Measurements from ENCODE around the gene CFAP251. TPM values are rescaled to one million over a fixed set of nuclear protein-coding genes. Genes with fewer than 3 reads are reported as not detected.

The CFAP251 gene
- total RNA-seq, 1 donor from 2014 or later: 2.6 TPM

DNA sequence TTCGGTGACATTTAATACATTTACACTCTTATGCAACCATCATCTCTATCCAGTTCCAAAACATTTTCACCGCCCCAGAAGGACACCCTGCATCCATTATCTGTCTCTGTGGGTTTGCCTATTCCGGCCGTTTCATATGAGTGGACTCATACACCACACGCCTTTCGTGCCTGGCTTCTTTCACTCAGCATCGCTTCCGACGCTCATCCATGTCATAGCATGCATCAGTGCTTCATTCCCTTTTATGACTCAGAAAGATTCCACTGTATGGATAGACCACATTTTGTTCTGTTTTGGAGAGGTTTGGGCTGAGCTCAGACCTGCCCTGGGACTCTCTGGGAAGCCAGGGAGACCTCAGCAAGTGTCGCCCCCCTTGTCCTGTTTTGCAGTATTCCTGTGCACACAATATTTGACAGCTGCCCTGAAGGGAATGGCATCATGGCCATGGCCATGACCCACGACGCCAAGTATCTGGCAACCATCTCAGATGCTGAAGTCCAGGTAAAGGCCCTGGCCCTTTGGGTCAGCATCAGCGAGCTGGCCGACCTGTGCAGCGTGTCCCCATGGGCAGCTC lies 23.8 kb downstream of the CFAP251 start:
- no peak for DNase-seq (ENCODE audit: low read depth in 2 of 2)

DNA sequence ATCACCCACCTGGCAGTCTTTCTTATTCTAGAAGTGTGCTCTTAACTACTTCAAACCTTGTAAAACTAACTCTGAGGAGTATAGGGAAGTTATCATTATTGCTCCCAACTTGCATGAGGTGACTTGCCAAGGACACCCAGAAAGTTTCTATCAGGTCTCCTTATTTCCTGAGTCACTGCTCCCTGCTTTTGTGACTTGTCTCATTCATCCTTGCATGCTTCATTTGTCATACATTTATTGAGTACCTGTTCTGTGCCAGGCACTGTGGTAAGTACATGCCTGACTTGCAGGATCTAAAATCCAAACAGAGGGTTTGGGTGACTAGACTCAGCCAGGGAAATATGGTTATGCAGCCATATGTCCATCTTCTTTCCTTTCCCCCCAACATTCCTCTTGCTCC lies 25.5 kb downstream of the CFAP251 start:
- DNase-seq (ENCODE audit: low read depth in 2 of 2): no peak

DNA sequence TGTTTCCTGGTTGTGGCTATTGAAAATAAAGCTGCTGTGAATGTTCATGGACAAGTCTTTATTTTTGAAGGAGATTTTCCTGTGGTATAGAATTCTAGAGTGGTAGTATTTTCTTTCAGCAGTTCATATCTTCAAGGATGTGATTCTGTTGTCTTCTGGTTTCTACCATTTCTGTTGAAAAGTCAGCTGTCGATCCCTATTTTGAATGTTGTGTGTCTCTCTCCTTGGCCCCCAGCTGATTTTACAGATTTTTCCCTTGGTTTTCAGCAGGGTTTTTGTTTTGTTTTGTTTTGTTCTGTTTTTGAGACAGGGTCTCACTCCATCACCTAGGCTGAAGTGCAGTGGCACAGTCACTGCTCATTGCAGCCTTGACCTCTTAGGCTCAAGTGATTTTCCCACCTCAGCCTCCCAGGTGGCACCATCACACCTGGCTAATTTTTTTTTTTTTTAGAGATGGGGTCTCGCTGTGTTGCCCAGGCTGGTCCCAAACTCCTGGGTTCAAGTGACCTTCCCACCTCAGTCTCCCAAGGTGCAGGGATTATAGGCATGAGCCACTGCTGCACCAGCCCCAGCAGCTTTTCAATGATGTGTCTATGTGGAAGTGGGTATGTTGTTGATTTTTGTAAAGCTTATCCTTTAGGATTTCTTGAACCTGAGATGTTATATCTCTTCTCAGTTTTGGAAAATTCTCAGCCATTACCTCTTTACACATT lies 28.1 kb downstream of the CFAP251 start:
- no peak for DNase-seq (ENCODE audit: low read depth in 2 of 2)

DNA sequence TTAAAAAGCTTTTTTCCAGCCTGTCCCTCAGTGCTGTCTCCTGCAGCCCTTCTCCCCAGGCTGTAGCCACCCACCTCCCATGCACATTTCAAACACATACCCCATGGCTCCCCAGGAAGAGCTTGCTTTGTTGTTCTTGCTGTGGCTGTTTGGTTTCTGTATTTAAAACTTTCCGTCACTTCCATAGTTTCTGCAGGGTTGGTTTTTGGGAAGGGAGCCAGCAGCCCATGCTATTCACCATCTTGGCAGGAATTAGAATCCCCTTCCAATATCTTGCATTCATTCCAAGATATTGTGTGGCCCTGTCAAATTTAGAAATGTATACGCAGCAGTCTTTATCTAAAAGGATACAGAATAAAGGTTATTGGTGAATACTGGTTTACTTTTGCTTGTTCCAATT lies 29.6 kb downstream of the CFAP251 start:
- DNase-seq (ENCODE audit: low read depth in 2 of 2): no peak

DNA sequence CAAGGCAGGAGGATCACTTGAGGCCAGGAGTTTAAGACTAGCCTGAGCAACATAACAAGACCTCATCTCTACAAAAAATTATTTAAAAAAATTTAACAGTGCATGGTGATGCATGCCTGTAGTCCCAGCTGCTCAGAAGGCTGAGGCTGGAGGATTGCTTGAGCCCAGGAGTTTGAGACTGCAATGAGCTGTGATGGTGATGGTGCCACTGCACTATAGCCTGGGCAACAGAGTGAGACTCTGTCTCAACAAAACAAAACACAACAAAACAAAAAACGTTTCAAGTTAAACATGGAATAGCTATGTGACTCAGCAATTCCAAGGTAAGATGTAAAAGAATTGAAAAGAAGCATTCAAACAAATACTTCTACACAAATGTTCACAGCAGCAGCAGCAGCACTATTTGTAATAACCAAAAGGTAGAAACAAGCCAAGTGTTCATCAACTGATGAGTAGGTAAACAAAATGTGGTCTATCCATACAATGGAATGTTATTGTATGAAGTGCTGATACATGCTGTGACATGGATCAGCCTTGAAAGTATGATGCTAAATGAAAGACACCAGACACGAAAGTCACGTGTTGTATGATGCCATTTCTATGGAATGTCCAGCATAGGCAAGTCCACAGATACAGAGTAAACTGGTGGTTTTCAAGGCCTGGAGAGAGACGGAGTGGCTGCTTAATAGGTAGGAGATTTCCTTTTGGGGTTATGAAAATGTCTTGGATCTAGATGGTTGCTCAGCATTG lies 31.4 kb downstream of the CFAP251 start:
- DNase-seq (ENCODE audit: low read depth in 2 of 2): peak in 1 of 2 donors; percentile 66

- no peak for DNase-seq (ENCODE audit: low read depth in 2 of 2)
These were observed 34.8 kb downstream of the CFAP251 start for GRCh38 chr12:121953117-121953692.

GRCh38 chr12:121953695-121954094 lies 35.3 kb downstream of the CFAP251 start:
- no peak for DNase-seq (ENCODE audit: low read depth in 2 of 2)

DNA sequence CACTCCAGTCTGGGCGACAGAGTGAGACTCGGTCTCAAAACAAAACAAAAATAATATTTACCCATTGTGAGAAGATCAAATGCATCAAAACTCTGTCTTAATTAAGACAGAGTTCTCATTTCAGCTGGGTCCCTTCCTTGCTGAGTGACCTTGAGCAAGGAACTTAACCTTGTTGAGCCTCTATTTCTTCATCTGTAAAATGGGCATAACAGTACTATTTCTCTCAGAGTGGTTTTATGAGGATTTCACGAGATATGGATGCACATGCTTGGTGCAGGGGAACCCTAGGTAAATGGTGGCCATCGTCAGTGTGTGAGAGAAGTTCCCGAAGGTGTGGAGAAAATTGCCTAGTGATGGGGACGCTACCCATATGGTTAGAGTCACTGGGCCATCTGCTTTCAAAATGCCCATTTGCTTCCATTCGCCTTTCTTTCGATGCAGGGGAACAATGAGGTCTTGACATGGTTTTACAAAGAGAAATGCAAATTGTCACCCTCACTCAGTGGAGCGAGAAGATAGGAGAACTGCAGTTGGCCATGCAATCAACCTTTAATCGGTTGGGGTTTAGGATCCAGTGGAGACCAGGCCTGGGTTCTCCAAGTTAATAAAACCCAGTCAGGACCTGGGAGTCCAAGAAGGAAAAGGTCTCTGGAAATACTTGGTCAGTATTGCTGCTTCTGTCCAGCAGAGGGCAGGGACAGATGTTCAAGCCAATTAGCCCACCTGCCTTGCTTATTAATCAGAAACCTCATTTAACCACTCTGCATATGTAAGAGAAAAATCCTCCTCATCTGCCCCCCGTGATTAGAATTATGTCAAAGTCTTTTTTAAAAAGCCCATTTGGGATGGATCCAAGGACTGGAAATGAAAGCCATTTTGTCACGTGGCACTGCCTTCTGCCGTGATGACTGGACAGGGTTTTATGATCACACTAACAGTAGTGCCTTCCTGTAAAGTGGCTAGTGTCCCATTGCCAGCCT lies 37.2 kb downstream of the CFAP251 start:
- peak; percentile 55 to 61 for DNase-seq (ENCODE audit: low read depth in 2 of 2)

- no peak for DNase-seq (ENCODE audit: low read depth in 2 of 2)
These were observed 39.6 kb downstream of the CFAP251 start for GRCh38 chr12:121957861-121958515.

- peak in 1 of 2 donors; percentile 24 for DNase-seq (ENCODE audit: low read depth in 2 of 2)
These were observed 40.3 kb downstream of the CFAP251 start for GRCh38 chr12:121958541-121959240.

- DNase-seq (ENCODE audit: low read depth in 2 of 2): no peak
These were observed 42.1 kb downstream of the CFAP251 start for GRCh38 chr12:121960541-121960940.

DNA sequence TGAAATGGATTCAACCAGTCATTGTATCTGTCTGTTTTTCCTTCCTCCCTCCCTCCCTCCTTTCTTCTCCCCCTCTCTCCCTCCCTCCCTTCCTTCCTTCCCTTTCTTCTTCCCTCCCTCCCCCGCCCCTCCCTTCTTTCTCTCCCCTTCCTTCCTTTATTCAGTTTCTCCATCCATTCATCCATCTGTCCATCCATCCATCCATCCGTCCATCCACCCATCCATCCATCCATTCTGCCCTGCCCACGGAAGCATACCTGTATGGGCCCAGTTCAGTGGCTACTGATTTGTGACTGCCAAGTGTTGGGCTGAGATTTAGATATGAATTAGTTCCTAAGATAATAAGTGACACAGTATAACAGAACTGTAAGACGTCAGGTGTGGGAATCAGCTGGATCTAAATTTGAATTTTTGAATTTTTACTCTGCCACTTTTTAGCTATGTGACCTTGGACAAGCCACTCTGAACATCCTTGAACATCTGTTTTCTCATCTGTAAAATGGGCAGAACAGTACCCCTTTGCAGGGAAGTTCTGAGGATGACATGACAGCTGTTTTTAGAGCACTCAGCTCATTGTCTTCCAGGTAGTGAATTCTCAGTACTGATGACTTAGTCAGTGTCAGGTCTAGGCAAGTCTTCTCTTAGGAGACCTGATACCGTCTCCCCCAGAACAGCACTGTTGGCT lies 42.9 kb downstream of the CFAP251 start:
- no peak for DNase-seq (ENCODE audit: low read depth in 2 of 2)

DNA sequence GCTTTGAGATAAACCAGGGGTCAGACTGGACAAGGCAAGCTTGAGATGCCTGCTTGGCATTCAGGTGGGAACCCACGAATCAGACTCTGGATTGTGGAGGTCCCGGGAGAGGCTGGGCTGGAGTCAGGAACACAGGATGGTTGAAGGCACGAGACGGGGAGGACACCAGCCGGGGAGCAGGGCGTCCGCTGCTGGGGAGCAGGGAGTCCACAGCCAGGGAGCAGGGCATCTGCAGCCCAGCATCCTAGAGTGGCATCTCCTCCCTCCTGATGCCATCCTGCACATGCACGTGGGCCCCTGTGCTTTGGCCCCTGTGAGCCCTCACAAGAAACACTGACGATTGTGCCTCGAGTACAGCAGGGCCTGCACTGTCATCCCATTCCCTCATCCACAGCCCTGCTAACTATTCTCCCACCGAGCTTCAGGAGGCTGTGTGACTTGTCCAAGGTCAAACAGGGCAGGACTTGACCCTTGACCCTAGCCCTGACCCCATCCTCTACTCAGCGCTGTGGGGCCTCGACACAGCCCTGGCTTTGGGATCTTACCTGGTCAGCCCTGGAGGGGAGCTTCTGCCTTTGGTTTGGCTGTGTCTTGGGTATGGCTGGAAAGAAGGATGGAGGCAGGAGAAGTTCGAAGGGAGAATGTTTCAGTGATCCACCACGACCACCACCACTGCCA lies 45.1 kb downstream of the CFAP251 start:
- no peak for DNase-seq (ENCODE audit: low read depth in 2 of 2)

- DNase-seq (ENCODE audit: low read depth in 2 of 2): peak; percentile 37 to 39
These were observed 46.6 kb downstream of the CFAP251 start for GRCh38 chr12:121964813-121965643.

DNA sequence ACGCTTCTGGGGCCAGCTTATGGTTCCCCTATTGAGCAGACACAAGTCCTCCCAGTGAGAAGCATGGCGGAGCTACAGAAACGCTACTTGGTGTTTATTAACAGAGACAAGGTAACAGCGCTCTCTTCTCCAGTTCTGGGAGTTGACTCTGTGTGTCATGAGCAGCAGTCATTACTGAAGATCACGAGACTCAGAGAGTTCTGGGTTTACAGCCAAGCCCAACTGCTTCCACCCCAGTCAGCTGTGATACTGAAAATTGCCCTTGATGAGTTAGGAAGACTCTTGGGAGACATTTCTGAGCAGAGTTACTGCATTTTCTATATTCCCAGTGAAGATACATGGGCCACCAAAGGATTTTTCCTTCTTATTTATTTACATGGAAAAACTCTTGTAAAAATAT lies 48.6 kb downstream of the CFAP251 start:
- no peak for DNase-seq (ENCODE audit: low read depth in 2 of 2)

- DNase-seq (ENCODE audit: low read depth in 2 of 2): no peak
These were observed 50.5 kb downstream of the CFAP251 start for GRCh38 chr12:121968876-121969275.

GRCh38 chr12:121969726-121970125 lies 51.3 kb downstream of the CFAP251 start:
- DNase-seq (ENCODE audit: low read depth in 2 of 2): no peak
